ENCODE data around the gene MYZAP.
A peak's percentile ranks its signal among the peaks of the same experiment; 100 is the strongest.

The MYZAP gene

DNA sequence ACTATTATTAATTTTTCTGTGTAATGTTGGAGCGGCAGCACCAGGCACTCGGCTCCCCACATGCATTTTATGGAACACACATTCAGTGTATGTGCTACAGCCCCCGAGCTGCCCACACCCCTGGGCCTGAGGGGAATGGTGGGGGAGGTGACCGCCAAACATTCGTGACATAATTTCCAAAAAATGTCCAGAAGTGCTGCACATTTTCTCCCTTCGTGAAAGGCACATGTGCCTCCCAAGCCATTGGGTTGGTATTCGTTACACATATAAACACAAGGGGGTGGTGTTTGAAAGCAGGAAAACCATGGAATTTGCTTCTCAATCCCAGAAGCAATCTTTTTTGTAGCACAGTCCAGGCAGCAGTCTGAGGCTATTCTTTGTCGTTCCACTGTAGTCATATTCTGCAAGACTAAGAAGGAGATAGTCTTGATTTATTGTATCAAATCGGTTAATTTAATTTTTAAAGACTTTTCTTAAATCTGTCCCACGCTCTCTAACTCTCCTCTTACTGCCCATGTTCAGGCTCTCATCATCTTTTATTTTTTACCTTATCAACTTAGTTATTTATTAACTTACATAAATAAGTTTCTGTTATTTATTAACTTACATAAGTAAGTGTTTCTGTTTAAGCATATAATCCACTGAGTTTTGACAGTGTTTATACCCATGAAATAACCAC lies 75.6 kb downstream of the MYZAP start:
- H3K4me3 ChIP-seq (replicated peaks in 1 of 2; ENCODE audit: low read depth in 2 of 2, low read length in 2 of 2): no peak overlapping the region
- TF ChIP-seq, protein P1, sequence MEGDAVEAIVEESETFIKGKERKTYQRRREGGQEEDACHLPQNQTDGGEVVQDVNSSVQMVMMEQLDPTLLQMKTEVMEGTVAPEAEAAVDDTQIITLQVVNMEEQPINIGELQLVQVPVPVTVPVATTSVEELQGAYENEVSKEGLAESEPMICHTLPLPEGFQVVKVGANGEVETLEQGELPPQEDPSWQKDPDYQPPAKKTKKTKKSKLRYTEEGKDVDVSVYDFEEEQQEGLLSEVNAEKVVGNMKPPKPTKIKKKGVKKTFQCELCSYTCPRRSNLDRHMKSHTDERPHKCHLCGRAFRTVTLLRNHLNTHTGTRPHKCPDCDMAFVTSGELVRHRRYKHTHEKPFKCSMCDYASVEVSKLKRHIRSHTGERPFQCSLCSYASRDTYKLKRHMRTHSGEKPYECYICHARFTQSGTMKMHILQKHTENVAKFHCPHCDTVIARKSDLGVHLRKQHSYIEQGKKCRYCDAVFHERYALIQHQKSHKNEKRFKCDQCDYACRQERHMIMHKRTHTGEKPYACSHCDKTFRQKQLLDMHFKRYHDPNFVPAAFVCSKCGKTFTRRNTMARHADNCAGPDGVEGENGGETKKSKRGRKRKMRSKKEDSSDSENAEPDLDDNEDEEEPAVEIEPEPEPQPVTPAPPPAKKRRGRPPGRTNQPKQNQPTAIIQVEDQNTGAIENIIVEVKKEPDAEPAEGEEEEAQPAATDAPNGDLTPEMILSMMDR (IDR thresholded peaks at IDR 0.05; ENCODE audit: low read depth, low read length): peak; percentile 50
- peak; percentile 79 to 83 for DNase-seq (ENCODE audit: low read depth in 2 of 2)

DNA sequence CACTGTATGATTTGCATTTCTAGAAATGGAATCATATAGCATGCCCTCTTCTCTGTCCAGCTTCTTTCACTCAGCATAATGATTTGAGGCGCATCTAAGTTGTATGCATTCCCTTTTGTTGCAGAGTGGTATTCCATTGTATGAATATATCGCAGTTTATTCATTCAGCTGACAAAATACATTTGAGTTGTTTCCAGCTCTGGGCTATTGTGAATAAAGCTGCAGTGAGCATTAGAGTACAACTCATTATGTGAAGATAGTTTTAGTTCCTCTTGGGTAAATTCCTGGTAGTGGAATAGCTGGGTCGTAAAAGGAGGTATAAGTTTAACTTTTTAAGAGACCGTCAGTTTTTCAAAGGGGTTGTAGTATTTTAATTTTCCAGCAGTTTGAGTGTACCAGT lies 76.3 kb downstream of the MYZAP start:
- TF ChIP-seq, protein P1 (IDR thresholded peaks at IDR 0.05; ENCODE audit: low read depth, low read length): no peak
- H3K4me3 ChIP-seq (replicated peaks in 1 of 2; ENCODE audit: low read depth in 2 of 2, low read length in 2 of 2): no peak overlapping the region
- no peak for DNase-seq (ENCODE audit: low read depth in 2 of 2)

DNA sequence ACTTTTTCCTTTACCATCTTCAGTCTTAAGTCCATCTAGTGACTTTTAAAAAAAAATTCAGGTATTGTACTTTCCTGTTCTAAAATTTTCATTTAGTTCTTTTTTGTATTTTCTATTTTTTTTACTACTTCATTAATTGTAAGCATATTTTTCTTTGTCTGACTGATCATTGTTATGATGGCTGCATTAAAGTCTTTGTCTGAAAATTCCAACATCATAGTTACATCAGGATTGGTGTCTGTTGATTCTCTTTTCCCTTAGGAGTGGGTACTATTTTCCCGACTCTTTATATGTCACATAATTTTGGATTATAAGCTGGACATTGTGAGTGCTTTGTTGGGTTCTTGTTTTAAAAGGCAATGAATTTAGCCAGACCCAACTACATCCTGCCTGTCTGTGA lies 79.9 kb downstream of the MYZAP start:
- peak in 1 of 2 donors; percentile 46 for DNase-seq (ENCODE audit: low read depth in 2 of 2)
- no peak overlapping the region for H3K4me3 ChIP-seq (replicated peaks in 1 of 2; ENCODE audit: low read depth in 2 of 2, low read length in 2 of 2)
- TF ChIP-seq, protein P1 (IDR thresholded peaks at IDR 0.05; ENCODE audit: low read depth, low read length): no peak

DNA sequence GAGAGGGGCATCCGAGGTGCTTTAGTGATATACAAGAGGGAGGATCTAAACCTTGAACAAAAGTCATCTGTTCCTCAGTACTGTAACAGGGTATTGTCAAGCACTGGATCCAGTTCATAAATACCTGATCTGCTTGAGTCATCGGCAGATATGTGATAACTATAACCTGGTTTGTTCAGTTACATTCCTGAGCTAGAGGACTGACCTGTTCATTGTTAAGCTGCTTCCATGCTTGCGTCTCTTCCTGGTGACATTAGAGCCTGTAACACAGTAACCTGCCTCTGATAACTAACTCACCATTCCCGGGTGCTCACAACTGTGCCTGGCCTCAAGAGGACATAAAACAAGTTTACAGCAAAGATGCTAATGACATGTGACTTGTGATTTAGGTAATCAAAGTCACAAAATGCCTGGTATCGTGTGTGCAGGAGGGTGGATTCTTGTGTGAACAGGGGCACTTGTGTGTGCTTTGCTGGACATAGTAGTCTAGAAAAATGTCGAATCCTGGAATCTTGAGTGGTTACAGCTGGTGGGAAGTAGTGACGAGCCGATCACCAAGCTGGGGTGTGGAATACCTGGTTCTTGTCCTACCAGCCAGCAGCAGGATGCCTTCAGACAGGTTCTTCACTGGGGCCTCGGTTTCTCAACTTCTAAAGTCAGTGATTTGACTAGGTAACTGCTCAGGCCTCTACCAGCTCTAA lies 83.9 kb downstream of the MYZAP start:
- no peak for DNase-seq (ENCODE audit: low read depth in 2 of 2)
- TF ChIP-seq, protein P1 (IDR thresholded peaks at IDR 0.05; ENCODE audit: low read depth, low read length): no peak
- no peak overlapping the region for H3K4me3 ChIP-seq (replicated peaks in 1 of 2; ENCODE audit: low read depth in 2 of 2, low read length in 2 of 2)

DNA sequence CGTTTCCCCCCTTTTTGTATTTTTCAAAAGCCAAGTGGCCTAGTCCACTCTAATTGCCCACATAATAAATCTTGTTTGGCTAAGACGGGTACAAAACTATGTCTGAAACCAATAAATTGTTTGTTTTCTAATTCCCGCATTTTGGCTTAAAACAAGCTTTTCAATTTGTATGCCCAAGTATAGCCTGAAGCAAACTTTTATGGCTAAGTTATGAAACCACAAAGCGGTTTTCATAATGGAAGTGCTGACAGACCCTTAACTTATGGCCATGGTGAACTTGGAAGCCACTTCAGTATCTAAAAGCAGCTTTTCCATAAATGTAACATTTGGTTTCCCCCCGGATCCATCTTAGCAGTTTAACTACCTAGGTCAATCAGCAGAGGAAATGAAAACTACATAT lies 84.9 kb downstream of the MYZAP start:
- no peak overlapping the region for H3K4me3 ChIP-seq (replicated peaks in 1 of 2; ENCODE audit: low read depth in 2 of 2, low read length in 2 of 2)
- TF ChIP-seq, protein P1 (IDR thresholded peaks at IDR 0.05; ENCODE audit: low read depth, low read length): no peak
- no peak for DNase-seq (ENCODE audit: low read depth in 2 of 2)

DNA sequence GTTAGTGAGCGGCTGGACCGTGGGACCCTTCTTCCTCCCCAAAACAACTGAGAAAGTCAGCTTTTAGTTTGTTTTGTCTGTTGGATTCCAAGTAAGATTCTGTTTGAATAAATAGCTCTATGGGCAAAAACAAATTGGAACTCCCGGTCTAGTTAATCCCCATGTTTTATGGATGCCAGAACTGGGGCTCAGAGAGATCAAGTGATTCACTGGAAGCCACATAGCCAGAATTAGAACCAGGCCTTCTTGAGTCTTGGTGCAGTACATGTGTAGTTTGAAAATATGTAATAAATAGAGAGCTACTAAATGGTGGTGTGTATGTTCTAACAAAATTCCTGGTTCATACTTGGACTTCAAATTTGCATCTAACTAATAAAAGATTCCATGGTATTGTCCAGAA lies 85.5 kb downstream of the MYZAP start:
- TF ChIP-seq, protein P1 (IDR thresholded peaks at IDR 0.05; ENCODE audit: low read depth, low read length): no peak
- no peak for DNase-seq (ENCODE audit: low read depth in 2 of 2)
- no peak overlapping the region for H3K4me3 ChIP-seq (replicated peaks in 1 of 2; ENCODE audit: low read depth in 2 of 2, low read length in 2 of 2)

Measured in cardiac fibroblast (primary cell).